ENCODE data around the gene ADAM10.
"Not testable (repeated sequence)": the region's sequence is repeated elsewhere in the genome, so short reads cannot be mapped to it uniquely, and the experiment has no call there.

Gene ADAM10

DNA sequence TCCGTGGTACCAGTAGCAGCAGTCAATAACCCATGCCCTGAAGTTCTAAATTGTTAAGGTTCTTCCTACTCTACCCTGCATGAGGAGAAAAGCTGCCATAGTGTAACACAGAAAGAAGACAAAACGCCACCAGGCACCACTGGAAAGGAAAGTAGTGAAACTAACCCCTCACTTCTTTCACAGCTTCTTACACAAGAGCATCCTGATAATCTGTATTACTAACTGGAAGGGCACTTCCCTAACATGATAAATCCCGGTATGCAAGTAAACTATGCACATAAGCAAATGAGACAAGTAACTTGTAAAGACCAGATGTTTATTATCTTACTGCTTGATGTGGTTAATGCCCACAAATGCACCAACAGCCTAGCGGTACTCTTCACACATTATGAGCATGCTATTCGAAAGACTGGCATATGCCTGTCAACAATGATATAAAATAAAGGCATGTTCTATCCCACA, 141.3 kb downstream of the ADAM10 start:
- no peak for DNase-seq (ENCODE audit: low read depth)

DNA sequence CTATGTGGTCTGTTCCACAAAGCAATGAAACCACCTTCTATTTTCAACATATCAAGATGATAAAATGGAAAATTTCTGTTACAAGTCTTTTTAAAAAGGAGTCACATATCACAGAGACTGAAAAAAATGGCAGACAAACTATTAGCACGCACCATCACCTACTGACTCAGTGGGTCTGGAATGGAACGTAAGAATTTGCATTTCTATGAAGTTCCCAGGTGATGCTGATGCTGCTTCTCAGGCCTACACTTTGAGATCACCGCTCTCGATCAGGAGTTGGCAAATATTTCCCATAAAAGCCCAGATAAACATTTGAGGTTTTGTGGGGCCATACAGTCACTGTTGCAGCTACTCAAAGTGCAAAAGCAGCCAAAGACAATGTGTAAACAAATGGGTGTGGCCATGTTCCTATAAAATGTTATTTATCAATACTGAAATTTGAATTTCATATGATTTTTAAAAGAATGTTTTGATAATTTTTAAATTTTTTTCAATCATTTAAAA, 142.9 kb downstream of the ADAM10 start:
- no peak for DNase-seq (ENCODE audit: low read depth)

DNA sequence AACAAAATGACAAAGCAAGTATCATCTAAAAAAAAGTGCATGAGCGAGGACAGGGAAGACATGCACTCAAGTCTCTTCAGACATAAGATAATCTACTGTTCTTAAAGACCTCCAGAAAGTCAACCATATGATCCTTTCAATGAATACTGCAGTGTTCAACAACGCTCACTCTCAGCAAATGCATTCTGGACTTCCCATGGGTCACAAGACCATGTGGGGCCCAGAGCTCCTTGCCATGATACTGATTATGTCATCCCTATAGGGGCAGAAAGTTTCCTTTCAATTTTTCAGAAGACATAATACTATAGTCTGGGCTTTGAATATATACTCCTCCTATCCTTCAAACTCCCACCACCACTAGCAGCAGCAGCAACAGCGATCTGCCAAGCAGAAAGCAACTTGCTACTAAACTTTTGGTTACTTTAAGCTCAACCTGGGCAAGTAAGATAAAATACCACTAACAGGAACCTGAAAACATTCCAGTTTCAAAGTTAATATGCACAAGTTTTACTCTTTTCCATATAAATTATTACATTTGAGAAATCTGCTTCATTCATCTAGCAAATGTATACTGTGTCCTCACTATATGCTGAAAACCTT, 143.5 kb downstream of the ADAM10 start:
- no peak for DNase-seq (ENCODE audit: low read depth)

DNA sequence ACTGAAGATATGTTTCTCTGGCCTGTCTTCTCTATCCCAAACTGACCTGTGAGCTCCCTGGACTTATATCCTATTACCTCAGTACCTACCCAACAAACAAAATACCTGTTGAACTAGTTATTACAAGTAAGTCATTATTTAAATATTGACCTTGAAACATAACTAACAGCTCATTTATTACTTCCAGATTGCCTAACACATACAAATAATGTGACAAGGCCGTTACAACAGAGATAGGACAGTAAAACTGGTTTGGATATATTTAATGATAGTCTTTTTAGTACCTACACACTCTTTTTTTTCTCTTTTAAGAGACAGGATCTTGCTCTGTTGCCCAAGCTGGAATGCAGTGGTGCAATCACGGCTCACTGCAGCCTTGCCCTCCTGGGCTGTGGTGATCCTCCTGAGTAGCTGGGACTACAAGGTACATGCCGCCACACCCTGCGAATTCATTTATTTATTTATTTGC, 145.0 kb downstream of the ADAM10 start:
- no peak for DNase-seq (ENCODE audit: low read depth)

DNA sequence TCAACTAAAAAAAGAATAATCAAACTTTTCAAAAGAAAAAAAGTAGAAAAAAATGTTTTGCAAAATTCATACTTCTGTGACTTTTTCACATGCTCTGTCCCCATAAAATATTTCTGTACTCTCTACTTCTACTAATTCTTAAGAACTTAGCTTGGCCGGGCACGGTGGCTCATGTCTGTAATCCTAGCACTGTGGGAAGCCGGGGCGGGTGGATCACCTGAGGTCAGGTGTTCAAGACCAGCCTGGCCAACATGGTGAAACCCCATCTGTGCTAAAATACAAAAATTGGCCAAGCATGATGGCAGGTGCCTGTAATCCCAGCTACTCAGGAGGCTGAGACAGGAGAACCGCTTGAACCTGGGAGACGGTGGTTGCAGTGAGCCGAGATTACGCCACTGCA, 145.6 kb downstream of the ADAM10 start:
- DNase-seq (ENCODE audit: low read depth) = not testable (repeated sequence)

GRCh38 chr15:58602823-58603222, 146.7 kb downstream of the ADAM10 start:
- no peak for DNase-seq (ENCODE audit: low read depth)

DNA sequence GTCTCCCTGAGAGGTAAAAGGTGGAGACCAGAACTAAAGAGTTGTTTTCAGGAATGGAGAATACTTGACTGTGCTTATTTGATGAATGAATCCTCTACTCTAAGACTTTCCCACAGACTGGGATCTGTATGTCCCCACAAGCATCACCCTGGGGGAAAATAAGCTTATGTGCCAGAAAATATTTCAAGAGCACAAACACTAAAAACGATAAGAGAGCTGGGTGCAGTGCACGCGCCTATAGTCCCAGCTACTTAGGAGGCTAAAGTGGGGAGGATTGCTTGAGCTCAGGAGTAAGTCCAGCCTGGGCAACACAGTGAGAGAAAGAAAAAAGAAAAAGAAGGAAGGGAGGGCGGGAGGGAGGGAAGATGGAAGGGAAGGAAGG, 150.7 kb downstream of the ADAM10 start:
- DNase-seq (ENCODE audit: low read depth) = no peak

GRCh38 chr15:58597943-58598828, 151.3 kb downstream of the ADAM10 start:
- no peak for DNase-seq (ENCODE audit: low read depth)

- no peak for DNase-seq (ENCODE audit: low read depth)
Measured at GRCh38 chr15:58595516-58596263, 153.8 kb downstream of the ADAM10 start.

DNA sequence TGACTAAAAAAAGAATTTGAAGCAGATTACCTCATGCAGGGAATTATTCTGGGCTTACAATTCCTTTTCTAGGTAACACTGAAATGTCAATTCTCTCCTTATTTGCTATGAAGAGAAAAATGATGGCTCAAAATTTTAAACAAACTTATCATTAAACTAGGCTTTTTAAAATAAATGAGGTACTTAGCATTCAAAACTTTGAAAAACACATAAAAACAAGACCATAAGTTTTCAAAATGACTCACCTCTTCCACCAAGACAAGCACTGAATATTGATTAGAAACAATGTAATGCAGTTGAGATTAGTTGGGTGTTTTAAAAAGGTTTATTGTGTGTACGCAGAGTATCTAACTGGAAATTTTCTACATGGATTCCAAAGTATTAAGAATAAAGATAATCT, 154.6 kb downstream of the ADAM10 start:
- DNase-seq (ENCODE audit: low read depth) = no peak

GRCh38 chr15:58593870-58594269, 155.6 kb downstream of the ADAM10 start:
- no peak for DNase-seq (ENCODE audit: low read depth)

- no peak for DNase-seq (ENCODE audit: low read depth)
Measured at GRCh38 chr15:58590926-58591325, 158.6 kb downstream of the ADAM10 start.

DNA sequence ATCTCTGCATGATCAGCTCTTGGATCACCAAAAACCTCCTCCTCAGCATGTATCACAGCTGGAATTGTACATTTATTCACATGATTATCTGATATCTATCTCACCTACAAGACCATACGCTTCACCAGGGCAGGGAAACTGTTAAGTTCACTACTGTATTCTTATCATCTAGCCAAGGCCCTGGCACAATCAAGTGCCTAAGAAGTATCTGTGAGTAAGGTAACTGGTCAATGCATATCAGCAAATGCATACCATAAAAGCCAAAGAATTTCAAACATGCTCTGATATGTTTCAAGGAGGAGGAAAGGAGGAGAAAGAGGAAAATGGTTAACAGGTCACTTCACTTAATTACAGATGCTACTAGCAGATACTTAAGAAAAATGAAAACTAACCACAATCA, 159.3 kb downstream of the ADAM10 start:
- no peak for DNase-seq (ENCODE audit: low read depth)

- no peak for DNase-seq (ENCODE audit: low read depth)
Measured at GRCh38 chr15:58589047-58589446, 160.5 kb downstream of the ADAM10 start.

DNA sequence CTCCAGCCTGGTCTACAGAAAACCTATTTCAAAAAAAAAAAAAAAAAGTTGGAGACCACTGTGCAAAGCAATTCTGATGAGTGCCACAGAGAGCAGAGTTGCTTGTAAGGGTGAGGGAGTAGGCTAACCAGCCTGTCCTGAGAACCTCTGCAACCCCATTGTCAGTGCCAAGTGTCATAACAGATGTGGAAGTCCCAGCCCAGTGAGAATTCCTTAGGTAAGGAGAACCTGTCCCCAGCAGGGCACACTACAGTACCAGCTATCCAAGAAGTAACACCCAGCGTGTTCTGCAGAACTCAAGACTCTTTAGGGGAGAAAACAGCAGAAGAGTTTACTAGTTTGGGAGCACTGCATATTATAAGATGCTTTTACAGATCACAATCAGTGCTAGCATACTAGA, 161.4 kb downstream of the ADAM10 start:
- DNase-seq (ENCODE audit: low read depth) = no peak

- no peak for DNase-seq (ENCODE audit: low read depth)
Measured at GRCh38 chr15:58587486-58587885, 162.0 kb downstream of the ADAM10 start.

DNA sequence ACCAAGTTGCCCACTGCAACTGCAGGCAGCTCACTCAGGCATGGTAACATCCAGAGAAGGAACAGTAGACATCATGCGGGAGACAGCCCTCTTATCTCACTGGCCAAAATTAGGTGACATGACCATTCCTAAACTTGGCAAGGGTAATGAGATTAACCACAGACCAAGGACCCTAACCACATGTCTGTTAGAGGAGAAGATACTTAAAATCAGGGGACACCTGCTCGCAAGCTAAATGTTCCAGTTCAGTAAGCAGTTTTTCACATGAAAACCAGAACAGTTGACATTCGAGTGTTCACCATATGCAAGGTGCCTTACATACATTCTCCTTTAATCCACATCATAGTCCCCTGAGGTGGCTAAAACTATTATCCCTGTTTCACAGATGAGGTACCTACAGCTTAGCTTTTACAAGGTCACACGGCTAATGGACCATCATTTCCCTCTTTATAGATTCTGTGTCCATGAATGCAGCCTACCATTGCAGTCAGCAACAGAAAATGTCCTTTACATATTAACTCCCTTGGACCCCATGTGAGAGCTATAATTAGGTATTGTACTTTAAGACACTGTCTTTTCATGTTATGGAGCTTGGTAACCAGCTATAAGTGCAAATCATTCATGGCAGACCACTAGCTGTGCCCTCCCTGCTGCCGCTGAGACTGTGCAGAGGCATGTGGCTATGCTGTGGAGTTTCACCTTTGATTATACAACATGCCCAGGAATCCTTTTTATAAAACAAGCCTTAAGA, 163.6 kb downstream of the ADAM10 start:
- no peak for DNase-seq (ENCODE audit: low read depth)

GRCh38 chr15:58584789-58585461, 164.6 kb downstream of the ADAM10 start:
- no peak for DNase-seq (ENCODE audit: low read depth)

DNA sequence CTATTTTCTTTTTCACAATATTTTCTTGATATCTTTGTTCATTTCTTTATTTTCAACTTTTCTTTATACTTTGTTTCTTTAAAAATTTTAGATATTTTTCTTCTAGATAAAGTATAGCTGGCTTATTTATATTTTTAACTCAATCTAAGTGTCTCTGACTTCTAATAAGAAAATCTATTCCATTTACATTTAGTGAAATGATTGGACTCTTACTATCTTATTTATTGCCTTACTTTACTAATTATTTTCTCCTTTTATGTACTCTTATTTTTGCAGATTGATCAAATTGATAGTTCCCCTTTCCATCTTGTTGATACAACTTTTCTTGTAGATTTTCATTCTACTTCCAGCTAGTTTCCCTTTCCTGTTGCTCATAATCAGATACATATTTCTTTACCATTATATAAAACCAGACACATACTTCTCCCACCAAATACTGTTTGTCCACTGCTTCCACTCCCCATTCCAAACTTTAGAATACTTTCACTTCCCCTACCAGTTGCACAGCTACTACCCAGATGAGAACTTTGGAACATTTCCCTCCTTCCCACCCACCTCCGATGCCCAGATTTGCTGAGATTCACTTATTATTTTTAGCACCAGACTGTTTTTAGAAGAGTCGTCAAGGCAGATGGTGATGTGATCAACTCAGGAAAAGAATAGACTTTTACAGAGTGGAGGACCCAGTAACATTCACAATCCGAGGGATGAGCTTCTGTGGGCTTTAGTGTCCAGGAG, 166.2 kb downstream of the ADAM10 start:
- DNase-seq (ENCODE audit: low read depth) = no peak

- DNase-seq (ENCODE audit: low read depth) = no peak
Measured at GRCh38 chr15:58582160-58582559, 167.3 kb downstream of the ADAM10 start.

GRCh38 chr15:58576657-58577056, 172.8 kb downstream of the ADAM10 start:
- no peak for DNase-seq (ENCODE audit: low read depth)
